Globus pallidus (tissue), 1 donor: ENCODE measurements around the gene FAM114A1.
"Not testable (repeated sequence)": the region's sequence is repeated elsewhere in the genome, so short reads cannot be mapped to it uniquely, and the experiment has no call there.

Experiments
- DNase-seq: peaks from one replicate; pipeline ENCODE4 v3.0.0-alpha.2; 2015; ENCODE audit warnings: low spot score

Gene FAM114A1

GRCh38 chr4:38935391-38936073, 67.9 kb downstream of the FAM114A1 start:
- DNase-seq: no peak

DNA sequence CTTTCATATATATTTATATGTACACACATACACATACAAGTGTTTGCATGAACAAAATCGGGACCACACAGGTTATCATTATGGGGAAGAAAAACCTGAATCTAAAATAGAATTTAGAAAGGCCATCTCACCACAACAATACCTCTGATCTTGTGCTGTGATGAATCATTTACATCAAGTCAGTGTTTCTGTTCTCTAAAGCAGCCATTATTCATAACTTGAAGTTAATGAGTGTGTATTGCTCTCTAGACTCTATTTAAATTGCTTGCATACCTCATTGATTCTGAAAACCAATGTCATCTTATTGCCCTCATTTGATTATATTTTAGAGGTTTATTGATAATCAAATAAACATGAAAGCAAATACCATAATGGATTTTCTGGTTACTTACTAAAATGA, 71.6 kb downstream of the FAM114A1 start:
- no peak for DNase-seq

- DNase-seq: no peak
Observed at GRCh38 chr4:38940476-38940875, 72.9 kb downstream of the FAM114A1 start.

GRCh38 chr4:38941906-38942305, 74.3 kb downstream of the FAM114A1 start:
- DNase-seq: not testable (repeated sequence)

- no peak for DNase-seq
Observed at GRCh38 chr4:38943343-38943742, 75.7 kb downstream of the FAM114A1 start.

- no peak for DNase-seq
Observed at GRCh38 chr4:38944440-38944839, 76.8 kb downstream of the FAM114A1 start.

DNA sequence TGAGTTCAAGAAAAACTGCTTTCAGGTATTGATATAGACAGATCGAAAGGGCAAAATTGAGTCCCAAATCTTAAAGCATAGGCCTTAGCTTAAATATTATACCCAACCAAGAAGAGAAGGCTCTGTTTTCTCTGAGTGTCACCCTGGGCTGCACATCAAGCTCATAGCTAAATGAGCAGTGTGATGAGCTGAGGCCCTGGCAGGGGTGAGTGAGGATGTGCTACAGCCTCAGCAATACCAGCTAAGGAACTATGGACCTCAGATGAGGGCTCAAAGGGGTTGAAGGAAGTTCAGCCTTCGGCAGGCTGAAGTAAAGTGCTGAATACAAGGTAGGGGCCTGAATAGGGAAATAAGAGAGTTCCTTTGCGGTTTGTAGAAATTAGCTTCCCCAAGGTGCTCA, 79.3 kb downstream of the FAM114A1 start:
- no peak for DNase-seq

GRCh38 chr4:38948551-38948950, 80.9 kb downstream of the FAM114A1 start:
- DNase-seq: peak; percentile 62

DNA sequence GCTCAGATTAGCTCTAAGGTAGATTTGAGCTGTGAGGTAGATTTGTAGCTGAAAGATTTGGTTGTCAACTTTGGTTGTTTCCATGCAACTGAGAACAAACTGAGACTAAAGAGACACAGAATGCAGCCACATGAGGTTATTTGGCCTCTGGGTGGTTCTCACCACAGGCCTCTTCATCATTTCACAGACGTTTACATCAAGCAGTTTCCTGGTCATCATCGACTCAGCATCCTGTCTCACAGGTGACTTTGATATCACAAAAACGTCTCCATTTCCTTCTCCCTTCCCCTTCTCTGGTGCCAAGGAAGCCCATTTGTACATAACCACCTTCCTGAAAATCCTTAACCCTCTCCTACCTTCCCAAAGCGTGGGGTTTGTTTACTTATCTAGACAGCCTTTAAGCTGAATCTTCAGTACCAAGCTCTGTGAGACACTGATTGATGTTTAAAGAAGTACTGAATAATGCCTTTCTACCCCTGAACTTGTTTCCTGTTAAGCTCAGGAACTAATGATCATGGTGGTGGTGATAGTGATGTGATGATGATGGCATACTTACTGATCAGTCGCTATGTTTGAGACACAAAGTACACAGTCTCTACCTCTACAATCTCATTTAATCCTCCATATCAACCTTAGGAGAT, 81.9 kb downstream of the FAM114A1 start:
- no peak for DNase-seq

DNA sequence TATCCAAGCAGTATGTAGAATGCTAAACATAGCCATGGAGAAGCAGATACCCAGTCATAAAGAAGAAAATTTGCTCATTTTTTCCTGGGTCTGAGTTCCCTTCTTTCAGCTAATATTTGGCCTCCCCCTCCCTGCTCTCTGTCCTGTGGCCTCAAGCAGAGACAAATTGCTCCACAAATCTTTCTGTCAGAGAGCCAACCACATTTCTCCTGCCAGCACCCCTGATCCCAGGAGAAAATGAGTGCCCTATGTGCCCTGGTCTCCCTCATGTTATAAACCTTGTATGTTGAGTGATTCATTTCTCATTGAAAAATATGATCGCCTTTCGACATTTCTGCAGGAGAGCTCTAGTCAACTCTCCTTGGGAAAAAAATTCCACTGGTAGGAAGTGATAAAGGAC, 82.6 kb downstream of the FAM114A1 start:
- DNase-seq: no peak

DNA sequence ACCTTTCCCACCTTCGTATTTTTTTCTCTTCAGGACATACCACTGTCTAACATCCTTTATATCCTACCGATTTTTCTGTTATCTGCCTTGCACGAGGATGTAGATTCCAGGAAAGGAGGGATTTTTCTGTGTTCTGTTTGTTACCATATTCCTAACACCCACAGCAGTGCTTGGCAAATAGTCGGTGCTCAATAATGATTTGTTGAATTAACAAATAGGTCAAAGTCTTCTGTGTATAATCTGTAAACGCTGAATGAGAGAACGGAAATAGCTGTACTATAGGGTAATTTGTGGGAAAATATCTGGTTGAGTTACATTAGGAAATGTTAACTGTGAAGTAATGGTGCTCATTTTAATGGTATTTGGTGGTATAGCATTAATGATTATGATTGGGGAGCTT, 83.1 kb downstream of the FAM114A1 start:
- no peak for DNase-seq

GRCh38 chr4:38951598-38951997, 84.0 kb downstream of the FAM114A1 start:
- DNase-seq: no peak

DNA sequence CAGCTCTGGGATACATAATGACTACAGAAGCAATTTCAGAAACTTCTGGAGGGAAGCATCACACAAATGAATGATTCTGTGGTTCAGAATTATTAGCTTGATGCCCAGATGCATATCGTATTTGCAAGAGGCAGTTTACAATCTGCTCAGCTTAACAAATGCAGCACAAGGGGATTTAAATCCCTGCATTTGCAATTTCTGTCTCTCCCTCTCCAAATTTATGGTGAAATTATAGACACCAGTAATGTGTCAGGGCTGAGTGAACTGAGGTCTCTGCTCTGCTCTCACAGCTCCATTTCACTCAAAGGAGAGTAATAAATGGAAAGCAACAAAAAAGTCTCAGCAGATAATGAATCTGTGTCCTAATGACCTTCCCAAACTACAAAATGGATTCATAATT, 84.4 kb downstream of the FAM114A1 start:
- no peak for DNase-seq

GRCh38 chr4:38954727-38955126, 87.1 kb downstream of the FAM114A1 start:
- DNase-seq: no peak

GRCh38 chr4:38955957-38956356, 88.4 kb downstream of the FAM114A1 start:
- DNase-seq: no peak

- no peak for DNase-seq
Observed at GRCh38 chr4:38957261-38957815, 89.7 kb downstream of the FAM114A1 start.

DNA sequence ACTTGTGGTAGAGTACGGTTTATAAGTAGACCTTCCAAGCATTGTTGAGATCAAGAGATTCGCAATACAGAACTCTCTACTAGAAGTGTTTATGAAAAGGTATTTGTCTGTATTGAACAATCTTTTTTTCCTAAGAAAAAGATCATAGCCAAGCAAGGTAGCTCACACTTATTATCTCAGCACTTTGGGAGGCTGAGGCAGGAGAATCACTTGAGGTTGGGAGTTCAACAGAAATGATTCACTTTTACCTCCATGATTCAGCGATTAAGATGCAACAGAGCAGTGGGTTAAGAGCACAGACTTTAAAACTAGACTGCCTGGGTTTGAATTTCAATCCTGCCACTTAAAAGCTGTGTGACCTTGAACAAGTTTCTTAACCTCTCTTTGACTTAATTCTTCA, 90.3 kb downstream of the FAM114A1 start:
- DNase-seq: no peak

GRCh38 chr4:38958453-38959190, 91.0 kb downstream of the FAM114A1 start:
- DNase-seq: no peak

GRCh38 chr4:38959248-38959647, 91.6 kb downstream of the FAM114A1 start:
- DNase-seq: not testable (repeated sequence)

GRCh38 chr4:38964942-38965775, 97.6 kb downstream of the FAM114A1 start:
- no peak for DNase-seq

- no peak for DNase-seq
Observed at GRCh38 chr4:38965866-38966265, 98.3 kb downstream of the FAM114A1 start.
